GM18520 (cell line): Measurements from ENCODE around the gene ERH.
"Not testable (repeated sequence)": the region's sequence is repeated elsewhere in the genome, so short reads cannot be mapped to it uniquely, and the experiment has no call there.

ENCODE experiments used
- ATAC-seq: cut with Tn5 transposase; IDR thresholded peaks from one replicate; pipeline ENCODE4 v1.9.1; 2021; ENCODE audit not compliant: unreplicated experiment

ERH gene

GRCh38 chr14:69398053-69398817 lies at the start of gene ERH, which contains the start of gene SLC39A9:
TSS of gene ERH (minus strand) at chr14:69398299. CDS start at chr14:69398233, 66 bp downstream.
TSS of gene SLC39A9 (plus strand) at chr14:69398692. CDS start at chr14:69399370, 678 bp downstream.
- ATAC-seq = peak; percentile 84

GRCh38 chr14:69443296-69443805 lies 45.3 kb upstream of the ERH start:
- no peak for ATAC-seq

- no peak for ATAC-seq
Observed at GRCh38 chr14:69441948-69442347, 43.8 kb upstream of the ERH start.

GRCh38 chr14:69439521-69440270 lies 41.6 kb upstream of the ERH start:
- ATAC-seq = no peak

- no peak for ATAC-seq
Observed at GRCh38 chr14:69432364-69432763, 34.3 kb upstream of the ERH start.

- ATAC-seq = no peak
Observed at GRCh38 chr14:69430306-69430939, 32.3 kb upstream of the ERH start.

- no peak for ATAC-seq
Observed at GRCh38 chr14:69429643-69430042, 31.5 kb upstream of the ERH start.

- ATAC-seq = no peak
Observed at GRCh38 chr14:69428289-69428998, 30.3 kb upstream of the ERH start.

- ATAC-seq = no peak
Observed at GRCh38 chr14:69427596-69427995, 29.5 kb upstream of the ERH start.

GRCh38 chr14:69424149-69424923 lies 26.2 kb upstream of the ERH start:
- ATAC-seq = no peak

GRCh38 chr14:69423279-69423678 lies 25.2 kb upstream of the ERH start:
- ATAC-seq = no peak

GRCh38 chr14:69416087-69416486 lies 18.0 kb upstream of the ERH start:
- ATAC-seq = not testable (repeated sequence)

- ATAC-seq = no peak
Observed at GRCh38 chr14:69413483-69413882, 15.4 kb upstream of the ERH start.

GRCh38 chr14:69408331-69408960 lies 10.3 kb upstream of the ERH start:
- no peak for ATAC-seq

GRCh38 chr14:69405762-69406161 lies 7.7 kb upstream of the ERH start:
- ATAC-seq = no peak

GRCh38 chr14:69404883-69405282 lies 6.8 kb upstream of the ERH start:
- no peak for ATAC-seq

- no peak for ATAC-seq
Observed at GRCh38 chr14:69404478-69404877, 6.4 kb upstream of the ERH start.

- no peak for ATAC-seq
Observed at GRCh38 chr14:69401841-69402240, 3.7 kb upstream of the ERH start.

GRCh38 chr14:69400154-69400553 lies 2.1 kb upstream of the ERH start:
- ATAC-seq = no peak

- ATAC-seq = no peak
Observed at GRCh38 chr14:69399750-69400149, 1.7 kb upstream of the ERH start.
